ENCODE results near the gene MAPK6. TPM values are rescaled to one million over a fixed set of nuclear protein-coding genes. Genes with fewer than 3 reads are reported as not detected.
"Not testable (repeated sequence)": the region's sequence is repeated elsewhere in the genome, so short reads cannot be mapped to it uniquely, and the experiment has no call there.

The MAPK6 gene
- total RNA-seq, result 17.9 TPM
- long read RNA-seq, full-length matches to known transcripts, result 38 of 48 reads
- long read RNA-seq, partial matches to known transcripts, result 5 of 48 reads
- long read RNA-seq, other reads (novel, unspliced or antisense), result 5 of 48 reads

DNA sequence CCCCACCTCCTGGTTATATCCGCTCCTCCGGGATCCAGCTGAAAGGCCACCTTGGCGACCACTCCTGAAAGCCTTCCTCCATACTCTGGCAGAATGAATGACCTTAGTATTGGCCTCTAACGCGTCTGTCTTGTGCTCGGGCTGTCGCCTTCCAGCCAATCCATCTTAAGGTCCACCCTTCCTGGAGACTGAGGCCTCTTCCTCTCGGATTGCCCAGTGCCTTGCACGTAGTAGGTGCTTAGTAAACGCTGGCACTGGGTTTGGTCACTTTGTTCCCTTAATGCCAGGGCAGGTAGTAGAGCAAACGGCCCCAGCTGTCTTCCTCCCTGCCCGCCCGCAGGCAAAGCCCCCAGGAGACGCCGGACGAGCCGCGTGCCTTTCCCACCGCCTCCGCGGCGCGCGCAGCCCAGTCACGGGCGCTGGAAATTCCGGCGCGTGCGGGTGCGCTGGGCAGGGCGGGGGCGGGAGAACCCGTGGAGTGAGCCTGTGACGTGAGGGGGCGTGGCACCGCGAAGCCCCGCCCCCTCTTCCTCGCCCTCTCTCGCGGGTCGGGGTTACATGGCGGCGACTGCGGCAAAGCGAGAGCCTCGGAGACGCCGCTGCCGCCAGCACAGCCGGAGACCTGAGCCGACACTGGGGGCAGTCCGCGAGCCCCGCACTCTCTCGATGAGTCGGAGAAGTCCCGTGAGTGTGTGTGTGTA, at the start of gene MAPK6:
MAPK6 (plus strand) TSS at position 527 of the 701 bp plus-strand sequence. CDS start 27,242 bp downstream, outside the sequence.
- peak; percentile 95 for ATAC-seq
- peak; percentile 98 for DNase-seq
- intact Hi-C loops (cut with micrococcal nuclease), result no loop called here

DNA sequence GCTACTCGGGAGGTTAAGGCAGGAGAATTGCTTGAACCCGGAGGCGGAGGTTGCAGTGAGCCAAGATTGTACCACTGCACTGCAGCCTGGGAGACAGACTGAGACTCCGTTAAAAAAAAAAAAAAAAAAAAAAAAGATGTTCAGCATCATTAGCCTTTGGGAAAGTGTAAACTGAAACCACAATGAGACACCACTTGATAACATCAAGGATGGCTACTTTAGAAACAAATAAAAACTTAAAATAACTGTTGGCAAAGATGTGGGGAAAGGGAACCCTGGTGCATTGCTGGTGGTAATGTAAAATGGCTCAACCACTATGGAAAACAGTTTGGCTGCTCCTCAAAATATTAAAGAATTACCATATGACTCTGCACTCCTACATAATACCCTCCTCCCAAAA, 49.3 kb upstream of the MAPK6 start:
- ATAC-seq, result no peak
- DNase-seq, result no peak
- intact Hi-C loops (cut with micrococcal nuclease), result no loop called here

DNA sequence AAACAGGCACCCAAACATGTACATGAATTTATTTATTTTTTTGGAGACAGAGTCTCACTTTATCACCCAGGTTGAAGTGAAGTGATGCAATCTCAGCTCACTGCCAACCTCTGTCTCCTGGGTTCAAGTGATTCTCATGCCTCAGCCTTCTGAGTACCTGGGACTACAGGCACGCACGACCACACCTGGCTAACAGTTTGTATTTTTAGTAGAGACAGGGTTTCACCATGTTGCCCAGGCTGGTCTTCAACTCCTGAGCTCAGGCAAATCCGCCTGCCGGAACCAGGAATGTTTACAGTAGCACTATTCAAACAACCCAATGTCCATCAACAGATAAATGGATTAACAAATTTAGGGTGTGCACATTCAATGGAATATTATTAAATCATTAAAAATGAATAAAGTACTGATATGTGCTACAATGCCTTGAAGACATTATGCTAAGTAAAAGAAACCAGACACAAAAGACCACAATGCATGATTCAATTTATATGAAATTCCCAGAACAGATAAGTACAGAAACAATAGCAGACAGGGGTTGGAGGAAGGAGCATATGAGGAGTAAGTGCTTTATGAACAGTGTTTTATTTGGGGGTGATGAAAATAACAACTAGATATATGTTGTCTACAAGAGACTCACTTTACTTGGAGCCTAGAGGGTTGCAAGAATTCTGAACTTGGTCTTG, 48.7 kb upstream of the MAPK6 start:
- ATAC-seq, result no peak
- DNase-seq, result no peak
- intact Hi-C loops (cut with micrococcal nuclease), result no loop called here

DNA sequence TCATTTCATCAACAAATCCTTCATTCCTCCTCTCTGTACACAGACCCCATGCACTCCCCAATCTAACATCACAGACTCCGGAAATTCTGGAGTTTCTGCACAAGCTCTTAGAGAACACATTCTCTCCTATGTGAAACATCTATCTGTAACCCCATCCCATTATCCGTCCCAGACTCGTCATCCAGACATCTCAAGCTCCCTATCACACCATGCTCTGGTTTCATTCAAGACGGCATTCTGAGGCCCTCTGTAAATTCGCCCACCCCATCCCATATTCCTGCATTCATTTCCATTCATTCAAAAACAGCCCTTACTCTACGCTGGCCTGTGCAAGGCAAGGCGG, 48.0 kb upstream of the MAPK6 start:
- intact Hi-C loops (cut with micrococcal nuclease), result no loop called here
- ATAC-seq (no peak), DNase-seq (no peak)

DNA sequence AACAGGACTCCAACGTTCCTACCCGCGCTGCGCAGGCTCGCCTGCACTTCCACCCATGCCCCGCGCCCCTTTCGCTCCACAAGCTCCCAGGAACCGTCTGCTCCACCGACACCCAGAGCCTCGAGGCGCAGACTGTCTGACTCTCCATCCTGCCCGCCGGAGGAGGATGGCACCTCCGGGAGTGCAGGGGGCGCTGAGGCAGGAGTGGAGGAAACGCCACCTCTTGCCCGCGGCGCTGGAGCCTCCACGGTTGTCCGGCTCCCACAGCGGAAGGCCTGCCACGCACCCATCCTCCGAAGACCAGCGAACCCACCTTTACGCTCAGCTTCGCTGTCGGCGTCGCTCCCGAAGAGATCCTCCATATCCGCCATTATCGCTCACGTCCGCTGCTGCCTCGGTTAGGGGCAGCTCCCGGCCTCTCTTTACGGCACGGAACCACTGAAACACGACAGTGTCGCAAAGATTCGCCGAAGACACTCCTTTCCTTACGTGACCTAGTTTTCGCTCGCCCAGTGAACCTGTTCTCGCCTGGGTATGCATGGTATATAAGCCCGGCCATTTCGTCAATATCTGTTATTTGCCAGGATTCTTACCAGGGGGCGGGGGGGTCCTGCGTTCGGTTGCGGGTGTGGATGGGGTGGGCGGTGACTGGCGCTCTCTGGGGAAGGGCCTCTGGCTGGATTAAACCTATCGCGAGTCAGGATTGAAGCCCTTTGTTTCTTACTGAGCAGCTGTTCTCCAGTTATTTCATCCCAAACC, 47.5 kb upstream of the MAPK6 start, which contains the start of gene LEO1:
LEO1 (minus strand) TSS at position 404 of the 759 bp plus-strand sequence; CDS start at position 371, 33 bp downstream.
- DNase-seq (peak; percentile 88), ATAC-seq (peak; percentile 98)
- intact Hi-C loops (cut with micrococcal nuclease), result no loop called here

DNA sequence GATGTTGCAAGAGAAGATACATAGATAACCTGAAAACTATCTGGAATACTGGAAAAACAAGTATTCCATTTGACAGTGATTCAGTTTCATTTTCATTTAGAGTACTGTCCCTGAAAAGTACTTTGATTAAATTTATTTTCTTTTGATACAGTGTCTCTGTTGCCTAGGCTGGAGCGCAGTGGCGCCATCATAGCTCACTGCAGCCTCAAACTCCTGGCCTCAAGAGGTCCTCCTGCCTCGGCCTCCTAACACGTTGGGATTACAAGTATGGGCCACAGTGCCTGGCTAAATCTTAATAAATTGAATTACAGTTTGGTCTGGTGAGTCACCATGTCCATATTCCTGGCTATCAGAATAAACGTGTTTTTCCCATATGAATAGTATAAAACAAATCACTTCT, 45.8 kb upstream of the MAPK6 start:
- DNase-seq, result no peak
- intact Hi-C loops (cut with micrococcal nuclease), result no loop called here

DNA sequence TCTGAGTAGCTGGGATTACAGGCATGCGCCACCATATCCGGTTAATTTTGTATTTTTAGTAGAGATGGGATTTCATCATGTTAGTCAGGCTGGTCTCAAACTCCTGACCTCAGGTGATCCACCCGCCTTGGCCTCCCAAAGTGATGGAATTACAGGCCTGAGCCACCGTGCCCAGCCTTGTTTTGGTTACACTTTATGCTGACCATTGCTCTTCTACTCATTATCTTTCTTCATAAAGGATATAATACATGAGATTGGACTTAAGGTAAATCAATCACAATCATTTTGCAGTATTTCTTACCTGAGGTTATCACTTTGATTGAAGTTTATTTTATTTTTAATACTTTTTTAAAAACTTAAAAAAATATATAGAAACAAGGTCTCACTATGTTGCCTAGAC, 45.2 kb upstream of the MAPK6 start:
- intact Hi-C loops (cut with micrococcal nuclease), result no loop called here
- no peak for ATAC-seq
- no peak for DNase-seq

More for the DNA sequence above, 45.8 kb upstream of the MAPK6 start:
- no peak for ATAC-seq

DNA sequence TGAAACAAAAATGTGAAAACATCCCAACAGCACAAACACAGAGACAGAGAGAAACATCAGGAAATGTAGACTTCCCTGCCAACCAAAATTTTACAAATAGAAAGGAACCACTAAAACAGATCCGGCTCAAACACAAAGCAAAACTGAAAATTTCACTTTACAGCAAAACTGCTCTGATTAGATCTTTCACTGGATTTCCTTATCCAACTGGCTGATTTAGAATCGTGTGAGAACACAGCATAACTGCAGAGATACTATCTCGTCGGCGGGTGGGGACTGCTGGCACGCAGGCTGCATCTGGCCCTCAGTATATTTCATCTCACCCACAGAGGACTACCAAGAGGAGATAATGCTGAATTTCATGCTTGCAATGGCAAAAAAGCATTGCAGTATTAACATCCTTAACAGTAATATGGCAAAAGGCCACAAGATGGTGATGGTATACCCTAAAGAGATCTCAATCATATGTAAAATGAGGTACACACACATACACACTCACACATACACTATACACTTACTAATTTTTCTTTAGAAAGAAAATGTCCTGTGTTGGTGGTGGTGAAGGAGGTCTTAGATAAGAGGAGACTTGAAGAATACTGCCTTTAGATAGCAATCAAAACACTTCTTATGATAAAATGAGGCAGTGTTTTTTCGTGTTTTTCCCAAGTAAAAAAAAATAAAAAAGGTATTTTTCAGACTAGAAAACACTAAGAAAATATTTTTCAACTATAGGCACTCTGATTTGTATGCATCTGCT, 36.8 kb upstream of the MAPK6 start:
- intact Hi-C loops (cut with micrococcal nuclease), result loop anchor here (5.0 kb wide), 1 partner anchor 95 kb away; no protein-coding TSS in a partner anchor
- DNase-seq (no peak), ATAC-seq (peak; percentile 77)

DNA sequence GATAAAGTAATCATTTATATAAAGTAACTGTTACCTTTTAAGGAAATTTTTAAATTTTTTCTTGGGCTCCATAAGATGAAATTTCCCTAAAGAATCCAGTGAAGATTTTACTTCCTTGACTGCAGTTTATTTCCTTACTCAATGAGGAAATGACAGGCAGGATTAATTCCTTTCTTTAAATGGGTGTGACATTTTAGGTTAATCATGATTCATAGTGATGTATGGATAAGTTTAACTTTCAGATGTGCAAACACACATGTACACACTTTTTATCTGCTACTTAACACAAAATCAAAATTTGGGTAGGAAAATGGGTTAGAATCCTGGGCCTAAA, 36.3 kb upstream of the MAPK6 start:
- ATAC-seq, result no peak
- DNase-seq, result no peak
- intact Hi-C loops (cut with micrococcal nuclease), result loop anchor here (5.0 kb wide), 1 partner anchor 95 kb away; no protein-coding TSS in a partner anchor

DNA sequence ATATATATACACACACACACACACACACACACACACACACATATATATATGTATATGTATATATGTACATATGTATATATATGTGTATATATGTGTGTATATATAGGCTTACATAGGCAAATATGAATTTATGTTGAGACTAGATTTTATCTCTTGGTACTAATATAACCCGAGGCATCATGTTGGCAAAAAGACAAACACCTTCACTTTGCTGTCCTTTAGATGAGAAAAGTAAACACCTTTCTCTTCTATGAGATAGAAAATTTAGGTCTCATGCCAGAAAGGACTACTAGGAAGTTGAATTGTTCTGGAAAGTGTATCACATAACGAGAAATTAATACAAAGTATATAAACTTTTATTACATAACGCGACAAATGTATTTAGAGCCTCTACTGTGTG, 27.9 kb upstream of the MAPK6 start:
- ATAC-seq, result no peak
- intact Hi-C loops (cut with micrococcal nuclease), result no loop called here
- DNase-seq, result no peak

DNA sequence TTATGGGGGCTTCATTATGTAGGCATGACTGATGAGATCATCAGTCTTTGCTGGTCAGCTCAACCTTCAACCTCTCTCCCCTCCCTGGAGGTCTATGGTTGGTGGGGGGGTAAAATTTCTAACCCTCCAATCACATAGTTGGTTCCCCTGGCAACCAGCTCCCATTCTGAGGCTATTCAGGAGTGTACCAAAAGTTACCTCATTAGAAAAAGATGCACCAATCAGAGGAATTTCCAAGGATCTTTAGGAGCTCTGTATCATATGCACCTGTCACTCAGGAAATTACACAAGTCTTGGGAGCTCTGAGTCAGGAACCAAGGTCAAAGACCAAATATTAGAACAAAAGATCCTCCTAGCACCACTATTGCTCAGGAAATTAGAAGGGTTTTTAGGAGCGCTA, 26.1 kb upstream of the MAPK6 start:
- DNase-seq, result no peak
- no peak for ATAC-seq
- intact Hi-C loops (cut with micrococcal nuclease), result no loop called here

DNA sequence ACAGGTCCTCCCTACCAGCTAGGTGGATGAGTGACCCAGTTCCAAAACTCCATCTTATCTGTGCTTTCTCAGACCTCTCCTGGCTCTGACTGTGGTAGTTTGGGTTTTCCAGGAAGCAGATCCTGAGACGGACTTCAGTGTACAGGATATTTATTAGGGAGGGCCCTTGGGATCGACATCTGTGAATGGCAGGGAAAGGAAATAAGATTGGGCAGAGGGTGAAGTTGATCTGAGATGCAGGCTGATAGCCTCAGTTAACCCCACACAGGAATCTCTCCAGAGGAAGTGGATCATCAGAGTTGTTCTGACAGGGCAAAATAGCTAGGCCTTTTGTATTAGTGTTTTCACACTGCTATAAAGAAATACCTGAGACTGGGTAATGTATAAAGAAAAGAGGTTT, 16.7 kb upstream of the MAPK6 start:
- ATAC-seq, result no peak
- no peak for DNase-seq
- intact Hi-C loops (cut with micrococcal nuclease), result no loop called here

DNA sequence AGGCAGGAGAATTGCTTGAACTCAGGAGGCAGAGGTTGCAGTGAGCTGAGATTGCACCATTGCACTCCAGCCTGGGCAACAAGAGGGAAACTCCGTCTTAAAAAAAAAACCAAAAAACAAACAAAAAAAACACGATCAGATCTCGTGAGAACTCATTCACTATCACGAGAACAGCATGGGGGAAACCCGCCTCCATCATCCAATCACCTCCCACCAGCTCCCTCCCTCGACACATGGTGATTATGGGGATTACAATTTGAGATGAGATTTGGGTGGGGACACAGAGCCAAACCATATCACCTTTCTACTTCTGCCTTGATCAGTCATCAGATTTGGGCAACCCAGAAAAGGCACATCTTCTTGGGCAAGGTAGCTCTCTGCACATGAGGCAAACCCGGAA, 15.9 kb upstream of the MAPK6 start:
- ATAC-seq; DNase-seq; intact Hi-C loops (cut with micrococcal nuclease): not testable (repeated sequence)

DNA sequence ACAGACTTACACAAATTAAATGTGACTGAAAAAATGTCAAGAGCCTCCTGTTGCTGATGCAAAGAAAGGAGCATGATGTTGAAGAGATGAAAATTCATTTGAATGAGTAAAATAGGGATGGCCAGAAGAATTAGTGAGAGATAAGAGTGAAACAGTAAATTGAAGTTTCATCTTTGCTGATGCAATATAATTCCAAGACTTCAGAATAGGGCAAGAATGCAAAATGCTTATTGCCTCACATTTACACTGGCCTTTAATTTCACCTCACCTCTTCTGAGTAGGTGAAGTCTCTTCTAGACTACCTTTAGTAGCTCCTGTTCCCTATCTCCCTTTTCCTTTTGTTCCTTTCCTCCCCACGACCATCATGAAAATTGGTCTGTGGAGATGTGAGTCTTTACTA, 15.3 kb upstream of the MAPK6 start:
- intact Hi-C loops (cut with micrococcal nuclease), result no loop called here
- no peak for DNase-seq
- ATAC-seq, result no peak

DNA sequence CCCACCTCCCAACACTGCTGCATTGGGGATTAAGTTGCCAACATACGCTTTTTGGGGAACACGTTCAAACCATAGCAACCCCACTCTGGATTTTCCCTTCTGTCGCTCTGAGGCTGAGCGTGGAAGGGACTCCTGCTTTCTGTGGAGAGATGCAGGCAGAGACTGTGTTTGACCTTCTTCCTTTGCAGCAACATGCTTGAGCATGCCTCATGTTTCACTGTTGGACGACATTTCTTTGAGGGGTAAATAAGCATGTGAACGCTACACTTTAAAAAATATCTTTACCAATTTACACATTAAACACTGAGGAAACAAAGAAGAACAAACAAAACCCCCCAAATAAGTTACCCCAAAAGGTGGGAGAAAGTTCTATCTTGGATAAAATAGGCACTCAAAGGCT, 14.2 kb upstream of the MAPK6 start:
- DNase-seq (no peak), ATAC-seq (no peak)
- intact Hi-C loops (cut with micrococcal nuclease), result no loop called here

DNA sequence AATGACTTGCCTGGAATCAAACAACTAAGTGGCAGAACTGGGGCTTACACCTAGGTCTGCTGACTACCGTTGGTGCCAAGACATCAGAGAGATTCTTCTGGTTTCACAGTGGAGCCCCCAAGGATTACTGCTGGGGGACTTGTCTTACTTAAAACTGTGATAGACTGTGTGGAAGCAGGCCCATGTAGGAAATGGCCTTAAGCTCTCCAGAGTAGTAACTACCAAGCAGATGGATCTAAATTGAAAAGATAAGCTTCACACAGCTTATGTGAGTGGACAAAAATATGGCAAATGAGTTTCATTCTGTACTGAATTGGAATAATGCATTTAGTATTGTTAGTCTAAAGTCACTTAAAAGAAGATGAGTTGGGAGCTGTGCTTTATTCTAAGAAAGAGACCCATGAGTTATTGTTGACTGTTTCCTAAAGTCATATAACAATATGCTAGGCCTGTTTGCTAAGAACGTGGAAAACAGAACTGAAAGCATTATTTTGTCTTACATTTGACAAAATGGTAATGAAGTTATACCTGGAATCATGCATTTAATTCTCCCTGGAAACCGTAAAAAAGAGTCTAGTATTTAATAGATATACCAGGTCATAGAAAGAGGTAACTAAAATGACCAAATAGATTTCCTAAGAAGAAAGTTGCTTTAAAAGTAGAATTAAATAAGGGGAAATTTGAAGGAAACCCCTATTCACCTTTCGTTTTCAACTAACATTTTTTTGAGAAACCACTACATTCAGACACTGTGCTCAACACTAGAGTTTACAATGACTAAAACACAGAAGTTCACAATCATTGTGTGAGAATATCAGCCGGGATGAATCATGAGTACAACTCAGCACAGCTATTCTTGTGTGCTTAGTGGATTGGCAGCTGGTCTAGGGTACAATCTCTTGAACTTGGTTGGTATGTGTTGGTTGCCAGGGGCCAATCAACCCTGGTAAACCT, 13.0 kb upstream of the MAPK6 start:
- ATAC-seq (peak; percentile 88), DNase-seq (no peak)
- intact Hi-C loops (cut with micrococcal nuclease), result no loop called here

DNA sequence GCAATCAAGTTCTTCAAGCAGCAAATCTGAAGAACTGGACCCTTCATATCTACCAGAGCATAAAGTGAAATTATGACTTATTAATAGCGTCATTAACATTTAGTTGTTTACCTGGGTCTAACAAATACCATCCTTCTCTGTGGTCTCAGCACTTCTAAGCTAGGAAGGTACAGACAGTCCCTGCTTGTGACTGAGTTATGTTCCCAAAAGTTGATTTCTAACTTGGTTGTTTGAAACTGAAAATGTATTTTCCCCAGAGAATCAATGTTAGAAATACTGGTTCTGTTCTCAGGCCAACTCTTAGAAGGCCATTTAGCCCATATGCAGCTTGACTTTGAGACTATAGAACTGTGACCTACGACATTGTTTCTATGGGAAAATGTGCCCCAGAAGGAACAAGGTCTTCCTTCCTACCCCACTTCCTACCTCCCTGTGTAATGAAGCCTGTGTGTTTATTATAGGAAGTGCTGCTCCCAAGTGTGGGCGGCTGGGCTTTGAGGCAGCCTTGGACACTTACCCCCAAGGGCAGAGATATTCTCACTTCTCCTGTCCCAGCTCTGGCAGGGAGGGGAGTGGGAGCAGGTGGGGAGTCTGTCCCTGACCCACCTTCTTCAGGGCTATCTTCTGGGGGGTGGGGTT, 12.2 kb upstream of the MAPK6 start:
- intact Hi-C loops (cut with micrococcal nuclease), result no loop called here
- DNase-seq (no peak), ATAC-seq (peak; percentile 53)

DNA sequence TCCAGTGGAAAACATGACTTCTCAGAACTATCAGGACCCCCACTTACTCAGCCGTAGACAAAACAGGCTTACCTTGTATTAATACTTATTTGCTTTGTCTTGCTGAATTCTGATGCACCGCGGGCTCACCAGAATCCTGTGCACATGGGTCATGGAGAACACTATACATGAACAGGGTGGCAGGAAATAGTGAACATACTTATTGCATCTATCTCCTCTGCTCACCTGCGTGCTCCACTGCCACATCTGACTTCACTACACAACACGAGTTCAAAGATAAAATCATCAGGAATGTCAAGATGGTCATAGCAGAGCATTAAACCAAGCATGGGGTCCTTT, 10.7 kb upstream of the MAPK6 start:
- DNase-seq (no peak), ATAC-seq (no peak)
- intact Hi-C loops (cut with micrococcal nuclease), result no loop called here
